Measurements from ENCODE around the gene VANGL2. TPM values are rescaled to one million over a fixed set of nuclear protein-coding genes. Genes with fewer than 3 reads are reported as not detected.

Gene VANGL2
- total and polyA plus RNA-seq, 2 of the 8 experiments (the other 6 are each of a cell fraction or from before 2014, with no cell fraction given) = 62.5 to 118 TPM

DNA sequence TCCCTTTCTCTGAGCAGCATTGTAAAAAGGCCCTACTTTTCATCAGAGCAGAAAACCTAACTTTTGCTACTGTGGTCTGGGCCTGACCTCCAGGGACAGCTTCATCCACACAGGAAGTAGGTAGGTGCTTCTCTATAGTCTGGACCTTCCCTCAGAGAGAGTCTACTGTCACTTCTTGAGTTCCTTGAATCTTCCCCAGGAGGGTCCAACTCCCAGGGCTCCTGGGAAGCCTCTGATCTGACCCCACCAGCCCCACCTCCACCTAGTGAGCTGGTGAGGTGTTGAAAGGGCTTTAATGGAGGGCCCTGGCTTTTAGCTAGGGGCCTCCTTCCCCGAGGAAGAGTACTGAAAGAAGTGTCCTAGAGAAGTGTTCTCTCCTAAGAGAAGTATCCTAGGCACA is 2.7 kb upstream of the VANGL2 start:
- Histone ChIP-seq H4K20me1 (replicated peaks in 1 of 2; ENCODE audit: control insufficient read depth in 1 of 2, insufficient read depth in 2 of 2, low read length in 2 of 2) (peaks cover 0 to 7% of the 10 kb centered on the region in 2 experiments), H4K5ac (ENCODE audit: insufficient read length, low read depth, low read length) (no peak overlapping the region), H4K91ac (replicated peaks; ENCODE audit: insufficient read length, low read length) (no peak overlapping the region), H3K4ac (replicated peaks; ENCODE audit: insufficient read length, low read depth, low read length) (no peak overlapping the region), H3K79me1 (ENCODE audit: low read depth, low read length) (peaks cover 8% of the 10 kb centered on the region), H3K56ac (replicated peaks; ENCODE audit: insufficient read length, low read depth, low read length) (no peak overlapping the region), H2AFZ (ENCODE audit: low read length) (no peak overlapping the region), H3K79me2 (ENCODE audit: control insufficient read depth in 1 of 2, insufficient read depth in 2 of 2, low read length in 2 of 2) (peaks cover 14 to 17% of the 10 kb centered on the region in 2 experiments), H3K18ac (ENCODE audit: extremely low read depth, low read length) (no peak overlapping the region), H2BK20ac (ENCODE audit: low read length) (no peak overlapping the region), H3K9me3 (ENCODE audit: insufficient read depth in 2 of 2, low read depth in 1 of 2, low read length in 1 of 2) (no peaks in the 10 kb centered on the region), H2BK12ac (ENCODE audit: low read depth, low read length) (no peak overlapping the region), H3K4me3 (ENCODE audit: extremely low read depth in 1 of 4, insufficient read depth in 2 of 4, low read depth in 3 of 4, low read length in 4 of 4) (no peak overlapping the region), H3K23ac (ENCODE audit: insufficient read length) (no peak overlapping the region), H2AK5ac (ENCODE audit: low read depth, low read length) (no peak overlapping the region), H3K36me3 (ENCODE audit: control insufficient read depth in 2 of 4, insufficient read depth in 4 of 4, low read length in 3 of 4) (no peaks in the 10 kb centered on the region), H3K9ac (replicated peaks in 1 of 4; ENCODE audit: extremely low read depth in 1 of 4, low read depth in 3 of 4, low read length in 3 of 4) (no peak overlapping the region), H2BK15ac (ENCODE audit: low read length) (no peak overlapping the region), H3K23me2 (ENCODE audit: low read depth, low read length) (peaks cover 10% of the 10 kb centered on the region), H3K14ac (ENCODE audit: insufficient read length) (no peak overlapping the region), H3K27me3 (replicated peaks in 1 of 4; ENCODE audit: control insufficient read depth in 3 of 4, extremely low read depth in 1 of 4, insufficient read depth in 3 of 4, low read length in 3 of 4) (no peaks in the 10 kb centered on the region; a peak in 1 of 7 replicates), H3K27ac (ENCODE audit: low read depth, low read length) (no peak overlapping the region), H4K8ac (ENCODE audit: extremely low read depth, insufficient read depth, low read length) (no peak overlapping the region), H3K4me2 (ENCODE audit: insufficient read depth in 1 of 2, low read depth in 2 of 2, low read length in 2 of 2) (no peak overlapping the region), H2BK120ac (replicated peaks; ENCODE audit: low read depth, low read length) (no peak overlapping the region), H2BK5ac (ENCODE audit: low read depth, low read length) (no peak overlapping the region), H3K4me1 (replicated peaks in 1 of 4; ENCODE audit: control insufficient read depth in 3 of 4, insufficient read depth in 4 of 4, low read length in 3 of 4) (peaks cover 7 to 28% (median 17%) of the 10 kb centered on the region in 4 experiments)
- no peak for DNase-seq (ENCODE audit: low read depth in 1 of 2, low spot score in 2 of 2)
- ChIA-PET CTCF (ENCODE audit: partially characterized antibody) (interaction anchor here (0.6 to 3.3 kb wide), 11 partner anchors 9 to 204 kb away, joined by 3 to 23 read pairs (median 5); no protein-coding TSS in a partner anchor), POLR2A (ENCODE audit: partially characterized antibody) (interaction anchor here (1.0 to 1.6 kb wide), 3 partner anchors 14 to 43 kb away, joined by 3 to 5 read pairs (median 3); no protein-coding TSS in a partner anchor)
- no peak for FAIRE-seq
- 78% methylated on average over 1 of the region's 1 CpG; no CpG with 5 or more reads in 1 of the 2 experiments for WGBS, 2 experiments (ENCODE audit: extremely low coverage in 1 of 2, insufficient coverage in 1 of 2, insufficient read length in 1 of 2, insufficient replicate concordance in 2 of 2, low coverage in 1 of 2, low lambda C conversion rate in 2 of 2, missing lambda C conversion rate in 1 of 2)
- no peak for TF ChIP-seq CEBPB (IDR thresholded peaks at IDR 0.05; ENCODE audit: low read depth, low read length)
- no peak for TF ChIP-seq GTF2F1 (IDR thresholded peaks at IDR 0.05; ENCODE audit: borderline replicate concordance, low read depth, low read length)
- no peak for TF ChIP-seq SIN3A (conservative IDR thresholded peaks at IDR 0.05 in 1 of 2, IDR thresholded peaks at IDR 0.05 in 1 of 2; ENCODE audit: low read depth in 1 of 2, low read length in 2 of 2)
- TF ChIP-seq CTBP2 (IDR thresholded peaks at IDR 0.05; ENCODE audit: borderline replicate concordance, insufficient read depth, insufficient read length, low read length) = no peak
- no peak for TF ChIP-seq CHD2 (IDR thresholded peaks at IDR 0.05; ENCODE audit: low read length)
- TF ChIP-seq POLR2AphosphoS5 (IDR thresholded peaks at IDR 0.05; ENCODE audit: low read depth, low read length) = no peak
- no peak for TF ChIP-seq MAFK (IDR thresholded peaks at IDR 0.05; ENCODE audit: low read depth, low read length)
- TF ChIP-seq SIX5 (IDR thresholded peaks at IDR 0.05; ENCODE audit: low read depth, low read length) = no peak
- no peak for TF ChIP-seq HDAC6 (IDR thresholded peaks at IDR 0.05; ENCODE audit: low read depth, low read length)
- TF ChIP-seq RFX5 (IDR thresholded peaks at IDR 0.05; ENCODE audit: borderline replicate concordance, low read depth, low read length) = no peak
- no peak for TF ChIP-seq NANOG (IDR thresholded peaks at IDR 0.05; ENCODE audit: insufficient read depth, low read depth, low read length, poor library complexity, severe bottlenecking)
